ENCODE results near the gene GPR39.

GPR39 gene

DNA sequence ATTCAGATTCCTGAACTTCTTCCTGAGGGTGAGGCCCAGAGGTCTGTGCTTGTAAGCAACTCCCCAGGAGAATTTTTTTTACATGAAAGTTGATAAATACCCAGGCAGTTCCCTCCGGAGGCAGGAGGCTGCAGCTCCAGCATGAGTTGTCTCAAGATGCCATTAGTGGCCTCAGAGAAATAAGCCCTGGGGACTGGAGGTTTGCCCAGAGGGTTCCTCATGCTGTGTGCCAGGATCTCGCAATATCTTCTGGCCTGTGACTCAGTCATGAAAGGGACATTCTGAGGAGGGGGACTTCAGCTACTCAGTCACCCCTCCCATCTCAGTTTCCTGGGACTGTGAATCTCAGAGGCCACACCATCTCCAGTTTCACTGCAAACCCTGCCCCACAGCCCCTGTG lies 203.5 kb downstream of the GPR39 start:
- Histone ChIP-seq H3K9ac (ENCODE audit: low read length) (no peak overlapping the region), H3K27ac (ENCODE audit: low read depth, low read length) (no peak overlapping the region), H3K36me3 (ENCODE audit: control insufficient read depth, insufficient read depth, low read length) (no peaks in the 10 kb centered on the region), H3K4me3 (ENCODE audit: low read depth, low read length) (no peak overlapping the region), H3K4me1 (ENCODE audit: control insufficient read depth, insufficient read depth, low read length) (peaks cover 14% of the 10 kb centered on the region), H3K27me3 (ENCODE audit: control insufficient read depth, insufficient read depth, low read length) (no peaks in the 10 kb centered on the region), H3K9me3 (ENCODE audit: control insufficient read depth, insufficient read depth, low read depth, low read length) (peaks cover 6% of the 10 kb centered on the region; the same call in 1 of the 2 replicates)

- H3K9me3 ChIP-seq (ENCODE audit: control insufficient read depth, insufficient read depth, low read depth, low read length): peaks cover 9% of the 10 kb centered on the region; the same call in 1 of the 2 replicates
- H3K9ac ChIP-seq (ENCODE audit: low read length): no peak overlapping the region
- no peaks in the 10 kb centered on the region for H3K36me3 ChIP-seq (ENCODE audit: control insufficient read depth, insufficient read depth, low read length)
- no peak overlapping the region for H3K27ac ChIP-seq (ENCODE audit: low read depth, low read length)
- H3K4me3 ChIP-seq (ENCODE audit: low read depth, low read length): no peak overlapping the region
- no peaks in the 10 kb centered on the region for H3K27me3 ChIP-seq (ENCODE audit: control insufficient read depth, insufficient read depth, low read length)
- peaks cover 14% of the 10 kb centered on the region for H3K4me1 ChIP-seq (ENCODE audit: control insufficient read depth, insufficient read depth, low read length)
These were observed 204.7 kb downstream of the GPR39 start for GRCh38 chr2:132621131-132621875.

DNA sequence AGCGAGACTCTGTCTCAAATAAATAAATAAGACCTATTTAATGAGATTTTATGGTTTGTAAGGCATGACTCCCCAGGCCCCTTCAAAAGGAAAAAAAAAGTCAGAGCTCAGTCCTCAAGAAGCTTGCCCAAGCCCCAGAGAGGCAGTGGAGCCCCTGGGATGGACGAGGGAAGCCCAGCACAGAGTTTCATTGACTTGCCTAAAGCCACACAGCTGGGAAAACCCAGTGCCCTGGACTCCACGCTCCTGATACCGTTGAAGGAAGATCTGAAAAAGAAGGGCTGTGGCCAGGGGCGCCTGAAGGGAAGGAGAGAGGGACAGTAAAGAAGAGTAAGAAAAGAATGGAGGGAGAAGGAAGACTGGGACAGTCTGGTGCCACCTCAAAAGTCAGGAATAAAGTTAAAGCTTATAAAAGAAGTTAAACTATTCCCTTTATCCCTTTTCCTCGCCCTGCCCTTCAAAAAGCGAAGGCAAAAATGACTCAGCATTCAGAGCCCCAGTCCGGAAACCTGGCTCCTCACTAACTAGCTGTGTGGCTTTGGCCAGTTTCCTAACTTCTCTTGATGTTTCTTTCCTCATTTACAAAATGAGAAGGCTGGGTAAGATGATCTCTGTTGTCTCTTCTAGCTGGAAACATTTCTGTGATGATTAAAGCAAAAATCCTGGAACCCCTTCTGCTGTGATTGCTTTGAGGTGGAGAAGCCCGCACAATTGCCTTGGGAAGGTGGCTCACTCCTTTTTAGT lies 206.7 kb downstream of the GPR39 start:
- no peak overlapping the region for H3K27ac ChIP-seq (ENCODE audit: low read depth, low read length)
- no peak overlapping the region for H3K4me3 ChIP-seq (ENCODE audit: low read depth, low read length)
- H3K9ac ChIP-seq (ENCODE audit: low read length): no peak overlapping the region
- H3K4me1 ChIP-seq (ENCODE audit: control insufficient read depth, insufficient read depth, low read length): peaks cover 14% of the 10 kb centered on the region
- H3K9me3 ChIP-seq (ENCODE audit: control insufficient read depth, insufficient read depth, low read depth, low read length): peaks cover 9% of the 10 kb centered on the region; the same call in 1 of the 2 replicates
- no peaks in the 10 kb centered on the region for H3K27me3 ChIP-seq (ENCODE audit: control insufficient read depth, insufficient read depth, low read length)
- no peaks in the 10 kb centered on the region for H3K36me3 ChIP-seq (ENCODE audit: control insufficient read depth, insufficient read depth, low read length)

GRCh38 chr2:132627536-132627935 lies 210.9 kb downstream of the GPR39 start:
- no peak overlapping the region for H3K9ac ChIP-seq (ENCODE audit: low read length)
- H3K9me3 ChIP-seq (ENCODE audit: control insufficient read depth, insufficient read depth, low read depth, low read length): peaks cover 9% of the 10 kb centered on the region; the same call in 1 of the 2 replicates
- no peaks in the 10 kb centered on the region for H3K27me3 ChIP-seq (ENCODE audit: control insufficient read depth, insufficient read depth, low read length)
- peaks cover 19% of the 10 kb centered on the region for H3K4me1 ChIP-seq (ENCODE audit: control insufficient read depth, insufficient read depth, low read length)
- no peaks in the 10 kb centered on the region for H3K36me3 ChIP-seq (ENCODE audit: control insufficient read depth, insufficient read depth, low read length)
- H3K27ac ChIP-seq (ENCODE audit: low read depth, low read length): no peak overlapping the region
- no peak overlapping the region for H3K4me3 ChIP-seq (ENCODE audit: low read depth, low read length)

GRCh38 chr2:132632000-132632649 lies 215.5 kb downstream of the GPR39 start:
- Histone ChIP-seq H3K36me3 (ENCODE audit: control insufficient read depth, insufficient read depth, low read length) (no peaks in the 10 kb centered on the region), H3K27ac (ENCODE audit: low read depth, low read length) (no peak overlapping the region)

DNA sequence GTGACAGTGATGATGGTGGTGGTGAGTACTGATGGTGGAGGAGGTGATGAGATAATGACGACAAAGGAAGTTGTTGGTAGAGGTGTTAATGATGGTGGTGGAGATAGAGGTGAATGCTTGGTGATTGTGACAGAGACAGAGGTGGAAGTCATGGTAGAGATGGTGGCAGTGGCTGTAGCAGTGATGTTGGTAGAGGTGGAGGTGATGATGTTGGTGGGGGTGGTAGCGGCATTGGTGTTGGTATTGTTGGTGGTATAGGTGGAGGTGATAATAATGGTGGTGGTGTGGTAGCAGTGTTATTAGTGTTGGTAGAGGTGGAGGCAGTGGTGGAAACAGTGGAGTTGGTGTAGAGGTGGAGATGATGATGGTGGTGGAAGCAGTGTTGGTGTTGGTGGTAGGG lies 217.0 kb downstream of the GPR39 start:
- H3K4me3 ChIP-seq (ENCODE audit: low read depth, low read length): no peak overlapping the region
- no peaks in the 10 kb centered on the region for H3K9me3 ChIP-seq (ENCODE audit: control insufficient read depth, insufficient read depth, low read depth, low read length)
- H3K27me3 ChIP-seq (ENCODE audit: control insufficient read depth, insufficient read depth, low read length): no peaks in the 10 kb centered on the region
- H3K4me1 ChIP-seq (ENCODE audit: control insufficient read depth, insufficient read depth, low read length): peaks cover 10% of the 10 kb centered on the region
- no peaks in the 10 kb centered on the region for H3K36me3 ChIP-seq (ENCODE audit: control insufficient read depth, insufficient read depth, low read length)
- H3K27ac ChIP-seq (ENCODE audit: low read depth, low read length): no peak overlapping the region
- no peak overlapping the region for H3K9ac ChIP-seq (ENCODE audit: low read length)

More at GRCh38 chr2:132632000-132632649, 215.5 kb downstream of the GPR39 start:
- no peak overlapping the region for H3K9ac ChIP-seq (ENCODE audit: low read length)
- H3K27me3 ChIP-seq (ENCODE audit: control insufficient read depth, insufficient read depth, low read length): no peaks in the 10 kb centered on the region
- H3K9me3 ChIP-seq (ENCODE audit: control insufficient read depth, insufficient read depth, low read depth, low read length): no peaks in the 10 kb centered on the region
- H3K4me3 ChIP-seq (ENCODE audit: low read depth, low read length): no peak overlapping the region
- peaks cover 10% of the 10 kb centered on the region for H3K4me1 ChIP-seq (ENCODE audit: control insufficient read depth, insufficient read depth, low read length)

- peaks cover 10% of the 10 kb centered on the region for H3K4me1 ChIP-seq (ENCODE audit: control insufficient read depth, insufficient read depth, low read length)
- H3K27ac ChIP-seq (ENCODE audit: low read depth, low read length): no peak overlapping the region
- H3K9ac ChIP-seq (ENCODE audit: low read length): no peak overlapping the region
- no peaks in the 10 kb centered on the region for H3K27me3 ChIP-seq (ENCODE audit: control insufficient read depth, insufficient read depth, low read length)
- no peak overlapping the region for H3K4me3 ChIP-seq (ENCODE audit: low read depth, low read length)
- no peaks in the 10 kb centered on the region for H3K9me3 ChIP-seq (ENCODE audit: control insufficient read depth, insufficient read depth, low read depth, low read length)
- H3K36me3 ChIP-seq (ENCODE audit: control insufficient read depth, insufficient read depth, low read length): no peaks in the 10 kb centered on the region
These were observed 219.7 kb downstream of the GPR39 start for GRCh38 chr2:132636346-132636745.

GRCh38 chr2:132638313-132639040 lies 221.9 kb downstream of the GPR39 start:
- Histone ChIP-seq H3K27ac (ENCODE audit: low read depth, low read length) (no peak overlapping the region), H3K27me3 (ENCODE audit: control insufficient read depth, insufficient read depth, low read length) (no peaks in the 10 kb centered on the region), H3K9me3 (ENCODE audit: control insufficient read depth, insufficient read depth, low read depth, low read length) (no peaks in the 10 kb centered on the region), H3K9ac (ENCODE audit: low read length) (no peak overlapping the region), H3K4me3 (ENCODE audit: low read depth, low read length) (no peak overlapping the region), H3K36me3 (ENCODE audit: control insufficient read depth, insufficient read depth, low read length) (no peaks in the 10 kb centered on the region), H3K4me1 (ENCODE audit: control insufficient read depth, insufficient read depth, low read length) (no peaks in the 10 kb centered on the region)

GRCh38 chr2:132640116-132640515 lies 223.5 kb downstream of the GPR39 start:
- H3K27ac ChIP-seq (ENCODE audit: low read depth, low read length): no peak overlapping the region
- H3K4me3 ChIP-seq (ENCODE audit: low read depth, low read length): no peak overlapping the region
- H3K9me3 ChIP-seq (ENCODE audit: control insufficient read depth, insufficient read depth, low read depth, low read length): no peaks in the 10 kb centered on the region
- H3K4me1 ChIP-seq (ENCODE audit: control insufficient read depth, insufficient read depth, low read length): no peaks in the 10 kb centered on the region
- H3K27me3 ChIP-seq (ENCODE audit: control insufficient read depth, insufficient read depth, low read length): no peaks in the 10 kb centered on the region
- H3K9ac ChIP-seq (ENCODE audit: low read length): no peak overlapping the region
- no peaks in the 10 kb centered on the region for H3K36me3 ChIP-seq (ENCODE audit: control insufficient read depth, insufficient read depth, low read length)

DNA sequence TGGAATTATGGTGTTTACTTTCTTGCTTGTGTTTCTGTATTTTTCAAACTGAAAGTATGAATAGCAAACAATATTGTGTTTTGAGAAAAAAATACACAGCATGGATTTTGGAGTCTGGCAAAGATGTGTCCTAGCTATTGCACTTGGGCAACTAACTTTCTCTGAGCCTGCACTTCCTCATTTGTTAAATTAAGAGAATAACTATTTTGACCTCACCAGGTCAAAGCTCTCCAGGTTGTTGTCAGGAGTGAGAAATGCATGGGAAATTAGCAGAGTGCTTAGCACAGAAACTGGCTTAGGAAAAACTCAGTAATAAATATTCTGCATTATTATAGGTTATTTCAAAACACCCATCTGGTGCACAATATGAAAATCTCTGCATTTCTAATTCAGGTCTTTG lies 225.2 kb downstream of the GPR39 start:
- H3K27ac ChIP-seq (ENCODE audit: low read depth, low read length): no peak overlapping the region
- H3K9ac ChIP-seq (ENCODE audit: low read length): no peak overlapping the region
- no peaks in the 10 kb centered on the region for H3K9me3 ChIP-seq (ENCODE audit: control insufficient read depth, insufficient read depth, low read depth, low read length)
- H3K36me3 ChIP-seq (ENCODE audit: control insufficient read depth, insufficient read depth, low read length): no peaks in the 10 kb centered on the region
- H3K27me3 ChIP-seq (ENCODE audit: control insufficient read depth, insufficient read depth, low read length): no peaks in the 10 kb centered on the region
- 0 out of 2 replicates have a peak, but pooled peaks cover 5% of the 10 kb centered on the region for H3K4me1 ChIP-seq (ENCODE audit: control insufficient read depth, insufficient read depth, low read length)
- H3K4me3 ChIP-seq (ENCODE audit: low read depth, low read length): no peak overlapping the region
